Measurements from ENCODE around the gene NCEH1.
A peak's percentile ranks its signal among the peaks of the same experiment; 100 is the strongest.
"Not testable (repeated sequence)": the region's sequence is repeated elsewhere in the genome, so short reads cannot be mapped to it uniquely, and the experiment has no call there.

NCEH1 gene

DNA sequence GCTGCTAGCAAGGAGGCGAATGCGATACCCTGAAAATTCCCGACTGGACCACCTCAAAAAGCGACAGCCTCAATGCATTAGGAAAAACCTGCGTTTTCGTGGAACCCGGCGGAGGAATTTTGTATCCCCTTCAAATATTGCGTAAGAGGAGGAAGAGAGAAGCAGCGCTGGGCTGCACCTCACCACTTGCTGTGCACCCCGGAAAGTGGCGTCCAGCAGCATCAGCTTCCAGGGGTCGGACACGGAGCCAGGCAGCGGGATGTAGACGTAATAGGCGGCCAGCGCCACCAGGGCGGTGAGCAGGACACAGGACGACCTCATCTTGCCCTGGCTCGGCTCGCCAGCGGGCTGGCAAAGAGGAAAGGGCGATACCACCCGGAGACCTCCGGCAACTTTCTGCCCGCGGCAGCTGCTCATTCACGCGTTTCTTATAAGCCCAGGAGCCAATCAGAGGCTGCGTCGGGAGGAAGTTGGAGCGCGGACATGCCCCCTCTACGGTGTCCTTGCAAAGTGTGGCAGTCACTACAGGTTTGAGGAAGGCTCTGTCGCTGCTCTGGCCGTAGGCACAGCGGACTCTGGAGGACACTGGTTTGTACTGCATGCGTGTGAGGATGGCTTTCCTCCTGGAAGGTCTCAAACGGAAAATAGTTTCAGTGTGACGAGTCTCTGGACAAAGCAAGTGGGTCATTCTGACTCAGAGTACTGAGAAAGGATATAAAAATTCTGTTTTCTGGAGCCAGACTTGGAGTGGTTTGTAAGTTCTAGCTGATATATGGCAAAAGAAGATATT is at the start of gene NCEH1:
TSS of gene NCEH1 (minus strand) at position 404 of the 790 bp plus-strand sequence. CDS start at position 321, 83 bp downstream.
- DNase-seq: peak; percentile 89

DNA sequence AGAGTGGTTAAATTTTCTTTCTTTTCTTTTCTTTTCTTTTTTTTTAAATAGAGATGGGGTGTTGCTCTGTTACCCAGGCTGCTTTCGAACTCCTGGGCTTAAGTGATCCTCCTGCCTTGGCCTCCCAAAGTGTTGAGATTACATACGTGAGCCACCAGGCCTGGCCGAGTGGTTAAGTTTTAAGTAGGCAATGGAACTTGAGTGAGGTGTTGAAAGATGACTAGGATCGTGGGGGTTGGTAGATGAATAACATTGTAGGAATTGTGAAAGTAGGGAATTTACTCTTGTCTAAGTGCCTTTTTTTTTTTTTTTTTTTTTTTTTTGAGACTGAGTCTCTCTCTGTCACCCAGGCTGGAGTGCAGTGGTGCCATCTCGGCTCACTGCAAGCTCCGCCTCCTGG is 49.5 kb upstream of the NCEH1 start:
- DNase-seq: not testable (repeated sequence)

GRCh38 chr3:172753125-172753524 is 42.3 kb upstream of the NCEH1 start:
- no peak for DNase-seq

GRCh38 chr3:172752651-172753050 is 41.8 kb upstream of the NCEH1 start:
- DNase-seq: no peak

- peak; percentile 41 for DNase-seq
Measured at GRCh38 chr3:172751175-172751704, 40.4 kb upstream of the NCEH1 start.

DNA sequence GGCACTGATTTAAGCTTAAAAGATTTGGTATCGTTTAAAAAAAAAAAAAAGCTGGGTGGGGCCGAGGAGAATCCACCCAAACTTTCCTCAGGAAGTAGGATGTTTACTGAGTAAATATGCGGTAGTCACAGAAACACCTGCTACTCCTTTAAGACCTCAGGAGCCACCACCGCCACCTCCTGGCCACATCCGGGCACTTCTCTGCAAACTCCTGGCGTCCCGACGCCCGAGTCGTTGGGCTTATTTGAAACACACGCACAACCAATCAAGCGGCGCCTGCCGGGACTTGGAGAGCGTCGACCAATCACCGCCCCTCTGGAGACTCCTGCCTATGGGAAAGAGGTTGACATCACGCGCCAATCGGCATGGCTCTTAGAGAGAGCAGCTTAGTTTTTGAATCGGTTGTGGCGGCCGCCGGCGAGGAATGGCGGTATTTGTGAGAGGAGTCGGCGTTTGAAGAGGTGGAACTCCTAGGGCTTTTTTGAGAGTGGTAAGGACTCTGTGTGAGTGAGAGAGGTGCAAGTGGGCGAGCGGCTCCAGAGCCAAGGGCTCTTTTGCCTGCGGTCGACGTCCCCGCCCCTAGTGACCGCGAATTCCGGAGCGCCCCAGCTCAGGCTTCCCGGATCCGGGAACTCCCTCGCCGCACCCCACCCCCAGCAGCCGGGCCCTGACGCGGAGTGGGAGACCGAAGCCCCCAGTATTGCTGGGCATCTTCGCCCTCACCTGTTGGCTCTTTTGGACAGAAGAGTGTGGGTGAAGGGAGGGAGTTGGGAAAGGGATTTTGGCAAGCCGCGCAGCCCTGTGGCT is 39.7 kb upstream of the NCEH1 start, which contains the start of gene ECT2:
TSS of gene ECT2 (plus strand) at position 359 of the 807 bp plus-strand sequence. CDS start 3,805 bp downstream, outside the sequence.
- peak; percentile 98 for DNase-seq

DNA sequence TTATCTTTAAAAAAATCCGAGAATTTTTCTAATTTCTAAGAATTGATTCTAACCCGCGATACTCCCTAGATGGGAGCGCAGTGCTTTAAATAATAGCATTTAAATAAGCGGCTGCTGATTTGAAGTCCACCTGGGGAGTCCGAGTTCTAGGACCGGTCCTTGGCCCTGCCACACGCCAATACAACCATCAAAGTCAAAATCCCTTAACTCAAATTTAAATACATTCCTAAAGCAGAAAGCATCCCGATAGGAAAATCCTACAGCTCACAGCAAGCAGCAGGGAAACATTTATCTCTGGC is 39.2 kb upstream of the NCEH1 start:
- no peak for DNase-seq

- DNase-seq: no peak
Measured at GRCh38 chr3:172749230-172749965, 38.5 kb upstream of the NCEH1 start.

GRCh38 chr3:172746475-172746874 is 35.6 kb upstream of the NCEH1 start:
- DNase-seq: no peak

GRCh38 chr3:172739462-172739861 is 28.6 kb upstream of the NCEH1 start:
- no peak for DNase-seq

- no peak for DNase-seq
Measured at GRCh38 chr3:172735014-172735413, 24.1 kb upstream of the NCEH1 start.

DNA sequence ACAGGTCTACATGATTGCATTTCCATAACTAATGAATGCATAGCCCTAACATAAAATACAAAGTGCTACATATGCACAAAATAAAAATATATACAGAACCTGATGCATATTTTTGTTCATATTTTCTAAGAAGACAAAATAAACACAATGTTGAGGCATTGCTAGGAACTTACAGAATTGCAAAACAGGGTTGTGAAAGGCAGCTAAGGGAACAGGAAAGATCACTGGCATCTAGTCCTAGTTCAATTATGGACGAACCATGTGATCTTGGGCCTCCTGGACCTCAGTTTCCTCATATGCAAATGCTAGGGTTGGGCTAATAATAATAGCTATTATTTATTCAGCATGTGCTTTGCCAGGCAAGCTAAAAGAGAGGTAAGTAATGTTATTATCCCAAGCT is 15.5 kb upstream of the NCEH1 start:
- no peak for DNase-seq

DNA sequence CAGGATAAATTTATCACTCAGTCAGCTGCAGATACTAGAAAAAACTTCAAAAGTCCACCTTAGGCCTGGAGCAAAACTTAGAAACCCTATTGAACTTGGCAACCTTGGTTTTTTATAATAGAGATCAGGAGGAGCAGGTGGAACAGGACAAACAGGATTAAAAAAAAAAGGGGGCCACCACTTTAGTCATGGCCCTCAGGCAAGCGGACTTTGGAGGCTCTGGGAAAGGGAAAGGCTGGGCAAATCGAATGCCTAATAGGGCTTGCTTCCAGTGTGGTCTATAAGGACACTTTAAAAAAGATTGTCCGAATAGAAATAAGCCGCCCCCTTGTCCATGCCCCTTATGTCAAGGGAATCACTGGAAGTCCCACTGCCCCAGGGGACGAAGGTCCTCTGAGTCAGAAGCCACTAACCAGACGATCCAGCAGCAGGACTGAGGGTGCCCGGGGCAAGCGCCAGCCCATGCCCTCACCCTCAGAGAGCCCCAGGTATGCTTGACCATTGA is 11.7 kb upstream of the NCEH1 start:
- not testable (repeated sequence) for DNase-seq

GRCh38 chr3:172717493-172718088 is 6.7 kb upstream of the NCEH1 start:
- DNase-seq: no peak

DNA sequence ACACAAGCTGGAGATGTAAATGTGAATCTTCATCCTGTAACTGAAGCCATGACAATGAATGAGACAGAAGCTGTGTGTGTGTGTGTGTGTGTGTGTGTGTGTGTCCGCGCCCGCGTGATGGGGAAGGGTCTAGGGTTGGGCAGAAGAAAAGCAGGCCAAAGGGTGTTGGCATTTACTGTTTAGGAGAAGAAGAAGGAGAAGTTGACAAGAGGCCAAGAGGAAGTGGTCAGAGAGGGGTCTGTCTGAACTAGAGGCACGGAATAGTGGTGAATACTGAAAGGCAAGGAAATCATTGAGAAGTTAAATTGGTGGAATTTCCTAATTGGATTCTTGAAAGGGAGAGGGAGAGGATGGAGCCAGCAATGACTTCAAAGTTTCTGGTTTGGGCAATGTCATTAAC is 5.6 kb upstream of the NCEH1 start:
- peak; percentile 17 for DNase-seq

DNA sequence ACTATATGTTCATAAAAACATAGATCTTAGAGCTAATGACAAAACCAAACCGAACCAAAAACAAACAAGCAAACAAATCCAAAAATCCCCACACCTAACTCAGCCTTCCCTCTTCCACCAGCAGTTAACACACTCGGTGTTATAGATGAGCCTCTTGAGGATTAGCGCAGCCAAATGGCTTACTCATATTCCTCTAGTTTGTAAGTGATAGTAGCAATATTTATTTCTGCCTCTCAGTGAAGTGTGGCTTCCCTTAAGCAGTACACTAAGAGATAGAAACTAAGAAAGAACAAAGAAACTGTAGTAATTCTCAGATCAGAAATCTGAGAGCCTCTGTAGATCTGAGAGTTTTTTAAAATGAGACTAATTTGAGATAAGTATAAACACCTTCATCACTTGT is 2.4 kb upstream of the NCEH1 start:
- DNase-seq: no peak

DNA sequence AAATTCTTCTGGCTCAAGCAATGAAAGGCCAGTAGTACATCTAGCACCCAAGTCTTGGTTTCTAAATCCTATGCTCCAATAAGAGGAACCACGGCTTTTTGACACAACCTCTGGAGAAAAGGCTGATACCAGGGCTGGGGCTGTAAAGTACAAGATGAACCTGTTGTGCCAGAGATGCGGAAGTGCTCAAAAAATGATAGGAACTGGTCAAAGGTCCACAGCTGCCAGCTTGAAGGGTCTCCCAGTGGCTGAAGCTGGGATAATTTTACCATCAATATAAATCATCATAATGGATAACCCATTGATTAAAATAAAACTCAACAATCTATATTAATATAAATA is 558 bp upstream of the NCEH1 start:
- DNase-seq: no peak

- DNase-seq: no peak
Measured at GRCh38 chr3:172709774-172710663, 848 bp downstream of the NCEH1 start.

DNA sequence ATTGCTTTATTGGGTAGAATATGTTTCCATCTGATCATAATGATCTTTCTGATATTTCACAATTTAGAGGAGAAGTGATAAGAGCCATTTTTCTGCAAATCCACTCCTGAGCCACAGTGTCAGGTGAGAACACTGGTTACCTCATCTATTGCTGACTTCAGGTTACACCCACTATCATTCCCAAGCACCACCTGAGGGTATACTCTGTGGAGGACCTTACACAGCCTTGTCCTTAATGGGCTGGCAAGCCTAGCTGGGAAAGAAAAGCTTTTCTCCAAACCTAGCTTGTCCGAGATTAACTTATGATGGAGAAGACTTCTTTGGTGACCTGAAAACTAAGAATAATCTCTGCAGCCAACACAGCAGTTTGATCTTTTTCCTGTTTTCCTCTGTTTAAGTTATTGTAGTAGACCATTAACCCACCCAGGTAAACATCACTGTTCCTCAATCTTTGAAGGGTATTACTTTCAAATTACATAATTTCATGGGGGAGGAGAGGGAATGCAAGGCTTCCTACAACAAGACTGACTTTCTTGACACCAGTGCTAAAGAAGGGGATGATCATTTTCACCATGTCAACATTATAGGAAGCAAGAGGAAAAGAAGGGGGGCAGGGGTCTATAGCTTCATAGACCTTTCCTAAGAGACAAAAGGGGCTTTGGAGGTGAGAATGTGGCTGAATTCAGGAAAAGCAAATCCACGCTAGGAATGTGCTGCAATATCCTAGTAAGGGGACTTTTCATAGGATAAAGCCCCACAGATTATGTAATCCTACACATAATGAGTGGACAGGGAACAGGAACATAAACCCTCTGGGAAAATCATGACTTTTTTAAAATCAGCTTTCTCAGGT is 1.7 kb downstream of the NCEH1 start:
- DNase-seq: no peak

DNA sequence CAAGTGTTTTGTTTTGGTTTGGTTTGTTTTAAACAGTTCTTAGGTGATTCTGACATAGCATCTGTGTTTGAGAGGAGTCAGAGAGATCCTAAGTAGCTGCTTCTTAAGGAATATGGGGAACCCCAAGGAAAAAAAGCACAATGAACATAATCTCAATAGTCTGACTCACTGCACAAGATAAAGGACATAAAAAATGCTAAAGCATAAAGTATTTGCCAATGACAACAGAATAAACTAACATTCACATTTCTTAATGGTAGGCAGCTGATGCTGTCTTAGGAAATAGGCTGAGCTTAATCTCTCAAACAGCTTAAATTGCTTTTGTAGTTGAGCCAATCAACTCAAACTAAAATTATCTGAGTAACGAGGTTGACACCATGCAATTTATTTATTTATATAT is 2.9 kb downstream of the NCEH1 start:
- DNase-seq: no peak

DNA sequence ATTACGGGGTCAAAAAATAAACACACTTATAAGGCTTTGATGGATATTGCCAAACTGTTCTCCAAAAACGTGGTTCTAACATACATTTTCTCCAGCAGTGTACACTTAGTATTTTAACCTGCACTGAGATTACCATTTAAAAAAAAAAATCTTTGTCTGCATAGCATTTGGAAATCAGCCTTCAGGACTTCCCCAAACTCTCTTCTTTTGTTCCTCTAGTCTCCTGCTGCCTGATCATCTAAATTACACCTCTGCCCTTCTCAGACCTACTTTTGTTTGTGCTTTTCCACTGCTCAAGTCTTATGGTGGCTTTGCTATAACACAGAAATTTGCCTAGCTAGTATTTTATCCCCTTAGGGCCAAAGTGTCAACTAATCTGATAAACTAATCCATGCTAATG is 3.8 kb downstream of the NCEH1 start:
- no peak for DNase-seq
